GM12874 (cell line): ENCODE results near the gene HSPA12A.

Experiments
- CTCF ChIP-seq: IDR thresholded peaks from 2 replicates; pipeline ENCODE4 v1.5.1; 2011; ENCODE audit warnings: low read depth, mild to moderate bottlenecking, control low read depth, low read length, moderate library complexity; ENCODE audit not compliant: insufficient read depth

Gene HSPA12A

GRCh38 chr10:116769791-116770190 is 27.4 kb upstream of the HSPA12A start:
- no peak for TF ChIP-seq CTCF

GRCh38 chr10:116769368-116769767 is 27.0 kb upstream of the HSPA12A start:
- TF ChIP-seq CTCF: no peak

- TF ChIP-seq CTCF: no peak
These were observed 26.4 kb upstream of the HSPA12A start for GRCh38 chr10:116768786-116769185.

- TF ChIP-seq CTCF: no peak
These were observed 24.7 kb upstream of the HSPA12A start for GRCh38 chr10:116766837-116767634.

- TF ChIP-seq CTCF: no peak
These were observed 24.0 kb upstream of the HSPA12A start for GRCh38 chr10:116766241-116766827.

GRCh38 chr10:116765648-116766081 is 23.3 kb upstream of the HSPA12A start:
- peak; percentile 55 for TF ChIP-seq CTCF

- TF ChIP-seq CTCF: no peak
These were observed 22.6 kb upstream of the HSPA12A start for GRCh38 chr10:116764979-116765378.
